Activated naive CD4-positive, alpha-beta T cell treated with anti-CD3 and anti-CD28 coated beads, Interleukin-2, amount 10 ng/mL, durations not matched to agents 7 days and 5 days (primary cell): ENCODE data around the gene RAD51B.

Experiments used
- CTCF ChIA-PET: fragments of 350-600 bp; sonication (Branson Sonifier 250); formaldehyde crosslinking; loops from one replicate; lab custom pipeline; 2021; ENCODE audit warnings: antibody characterized with exemption; lab: Charles Lee
- DNase-seq: peaks from one replicate; pipeline ENCODE4 v3.0.0-alpha.2; 2020
- H3K27ac Mint-ChIP-seq: one replicate; pipeline ENCODE4 v1.8.0; 2021; ENCODE audit warnings: mild to moderate bottlenecking, moderate library complexity, mixed read lengths
- H3K27me3 Mint-ChIP-seq: one replicate; pipeline ENCODE4 v1.8.0; 2021; ENCODE audit warnings: mild to moderate bottlenecking, mixed read lengths
- H3K36me3 Mint-ChIP-seq: one replicate; pipeline ENCODE4 v1.8.0; 2021; ENCODE audit warnings: mixed read lengths
- H3K4me1 Mint-ChIP-seq: one replicate; pipeline ENCODE4 v1.8.0; 2021; ENCODE audit warnings: mixed read lengths
- H3K4me3 Mint-ChIP-seq: one replicate; pipeline ENCODE4 v1.8.0; 2021; ENCODE audit warnings: mild to moderate bottlenecking, moderate library complexity, mixed read lengths
- H3K9me3 Mint-ChIP-seq: one replicate; pipeline ENCODE4 v1.8.0; 2021; ENCODE audit warnings: mixed read lengths

The RAD51B gene

GRCh38 chr14:68651075-68651474 is 831.5 kb downstream of the RAD51B start:
- no peak overlapping the region for H3K4me3 Mint-ChIP-seq
- peaks cover 3% of the 10 kb centered on the region for H3K27me3 Mint-ChIP-seq
- H3K27ac Mint-ChIP-seq, result no peak overlapping the region
- CTCF ChIA-PET, result interaction anchor here (0.8 kb wide), 1 partner anchor 13 kb away, joined by 3 read pairs; no protein-coding TSS in a partner anchor
- no peaks in the 10 kb centered on the region for H3K9me3 Mint-ChIP-seq
- no peak for DNase-seq
- H3K36me3 Mint-ChIP-seq, result no peaks in the 10 kb centered on the region
- peaks cover 3% of the 10 kb centered on the region for H3K4me1 Mint-ChIP-seq

GRCh38 chr14:68651652-68652432 is 832.3 kb downstream of the RAD51B start:
- Mint-ChIP-seq H3K4me1 (peaks cover 3% of the 10 kb centered on the region), H3K9me3 (no peaks in the 10 kb centered on the region), H3K27me3 (peaks cover 3% of the 10 kb centered on the region), H3K36me3 (no peaks in the 10 kb centered on the region), H3K27ac (no peak overlapping the region), H3K4me3 (no peak overlapping the region)
- CTCF ChIA-PET, result no interaction called here
- no peak for DNase-seq

GRCh38 chr14:68652433-68652690 is 832.8 kb downstream of the RAD51B start:
- CTCF ChIA-PET, result no interaction called here
- Mint-ChIP-seq H3K27ac (no peak overlapping the region), H3K36me3 (no peaks in the 10 kb centered on the region), H3K9me3 (no peaks in the 10 kb centered on the region), H3K4me1 (peaks cover 3% of the 10 kb centered on the region), H3K27me3 (peaks cover 3% of the 10 kb centered on the region), H3K4me3 (no peak overlapping the region)
- no peak for DNase-seq

- Mint-ChIP-seq H3K27ac (no peak overlapping the region), H3K36me3 (no peaks in the 10 kb centered on the region), H3K4me3 (no peak overlapping the region), H3K9me3 (no peaks in the 10 kb centered on the region), H3K27me3 (peaks cover 4% of the 10 kb centered on the region), H3K4me1 (peaks cover 3% of the 10 kb centered on the region)
- CTCF ChIA-PET, result no interaction called here
- no peak for DNase-seq
These were observed 833.5 kb downstream of the RAD51B start for GRCh38 chr14:68653108-68653507.

- Mint-ChIP-seq H3K27ac (no peak overlapping the region), H3K9me3 (no peaks in the 10 kb centered on the region), H3K36me3 (no peaks in the 10 kb centered on the region), H3K4me3 (no peak overlapping the region), H3K27me3 (peaks cover 8% of the 10 kb centered on the region), H3K4me1 (peaks cover 3% of the 10 kb centered on the region)
- CTCF ChIA-PET, result no interaction called here
- no peak for DNase-seq
These were observed 834.2 kb downstream of the RAD51B start for GRCh38 chr14:68653804-68654203.

GRCh38 chr14:68654471-68654941 is 834.9 kb downstream of the RAD51B start:
- H3K4me1 Mint-ChIP-seq, result peaks cover 3% of the 10 kb centered on the region
- H3K27ac Mint-ChIP-seq, result no peak overlapping the region
- CTCF ChIA-PET, result no interaction called here
- H3K36me3 Mint-ChIP-seq, result no peaks in the 10 kb centered on the region
- no peak for DNase-seq
- no peak overlapping the region for H3K4me3 Mint-ChIP-seq
- H3K27me3 Mint-ChIP-seq, result peaks cover 14% of the 10 kb centered on the region
- H3K9me3 Mint-ChIP-seq, result no peaks in the 10 kb centered on the region

- CTCF ChIA-PET, result no interaction called here
- DNase-seq, result no peak
- Mint-ChIP-seq H3K4me3 (no peak overlapping the region), H3K27me3 (peaks cover 18% of the 10 kb centered on the region), H3K4me1 (peaks cover 3% of the 10 kb centered on the region), H3K9me3 (no peaks in the 10 kb centered on the region), H3K36me3 (no peaks in the 10 kb centered on the region), H3K27ac (no peak overlapping the region)
These were observed 835.6 kb downstream of the RAD51B start for GRCh38 chr14:68655021-68655831.

GRCh38 chr14:68655911-68656316 is 836.3 kb downstream of the RAD51B start:
- H3K36me3 Mint-ChIP-seq, result no peaks in the 10 kb centered on the region
- CTCF ChIA-PET, result no interaction called here
- H3K4me3 Mint-ChIP-seq, result no peak overlapping the region
- no peak overlapping the region for H3K27ac Mint-ChIP-seq
- no peaks in the 10 kb centered on the region for H3K9me3 Mint-ChIP-seq
- H3K4me1 Mint-ChIP-seq, result no peaks in the 10 kb centered on the region
- no peak for DNase-seq
- peaks cover 24% of the 10 kb centered on the region for H3K27me3 Mint-ChIP-seq

- H3K4me1 Mint-ChIP-seq, result no peaks in the 10 kb centered on the region
- no peak for DNase-seq
- no peak overlapping the region for H3K27ac Mint-ChIP-seq
- H3K9me3 Mint-ChIP-seq, result no peaks in the 10 kb centered on the region
- CTCF ChIA-PET, result no interaction called here
- H3K36me3 Mint-ChIP-seq, result no peaks in the 10 kb centered on the region
- peaks cover 26% of the 10 kb centered on the region for H3K27me3 Mint-ChIP-seq
- H3K4me3 Mint-ChIP-seq, result no peak overlapping the region
These were observed 836.9 kb downstream of the RAD51B start for GRCh38 chr14:68656452-68656851.

GRCh38 chr14:68657300-68658028 is 837.9 kb downstream of the RAD51B start:
- DNase-seq, result no peak
- CTCF ChIA-PET, result interaction anchor here (0.6 kb wide), 1 partner anchor 10 kb away, joined by 3 read pairs; no protein-coding TSS in a partner anchor
- H3K9me3 Mint-ChIP-seq, result no peaks in the 10 kb centered on the region
- H3K27ac Mint-ChIP-seq, result no peak overlapping the region
- H3K4me1 Mint-ChIP-seq, result no peaks in the 10 kb centered on the region
- peaks cover 31% of the 10 kb centered on the region for H3K27me3 Mint-ChIP-seq
- no peaks in the 10 kb centered on the region for H3K36me3 Mint-ChIP-seq
- no peak overlapping the region for H3K4me3 Mint-ChIP-seq

- H3K27ac Mint-ChIP-seq, result no peak overlapping the region
- no peak for DNase-seq
- CTCF ChIA-PET, result no interaction called here
- peaks cover 31% of the 10 kb centered on the region for H3K27me3 Mint-ChIP-seq
- H3K4me3 Mint-ChIP-seq, result no peak overlapping the region
- H3K4me1 Mint-ChIP-seq, result no peaks in the 10 kb centered on the region
- H3K9me3 Mint-ChIP-seq, result no peaks in the 10 kb centered on the region
- H3K36me3 Mint-ChIP-seq, result no peaks in the 10 kb centered on the region
These were observed 838.5 kb downstream of the RAD51B start for GRCh38 chr14:68658029-68658509.

- H3K4me3 Mint-ChIP-seq, result no peak overlapping the region
These were observed 839.7 kb downstream of the RAD51B start for GRCh38 chr14:68658943-68659931.

GRCh38 chr14:68660495-68660894 is 840.9 kb downstream of the RAD51B start:
- Mint-ChIP-seq H3K36me3 (no peaks in the 10 kb centered on the region), H3K9me3 (no peaks in the 10 kb centered on the region), H3K4me1 (peaks cover 13% of the 10 kb centered on the region), H3K4me3 (no peak overlapping the region), H3K27me3 (peaks cover 28% of the 10 kb centered on the region), H3K27ac (no peak overlapping the region)
- CTCF ChIA-PET, result no interaction called here
- no peak for DNase-seq

More at GRCh38 chr14:68658943-68659931, 839.7 kb downstream of the RAD51B start:
- Mint-ChIP-seq H3K36me3 (no peaks in the 10 kb centered on the region), H3K27ac (no peak overlapping the region), H3K27me3 (peaks cover 28% of the 10 kb centered on the region), H3K4me1 (peaks cover 7% of the 10 kb centered on the region), H3K9me3 (no peaks in the 10 kb centered on the region)
- DNase-seq, result no peak
- CTCF ChIA-PET, result no interaction called here
